ENCODE measurements around the gene TEX38. TPM values are rescaled to one million over a fixed set of nuclear protein-coding genes. Genes with fewer than 3 reads are reported as not detected.
A peak's percentile ranks its signal among the peaks of the same experiment; 100 is the strongest.

TEX38 gene
- total and polyA plus RNA-seq, 10 of the 15 experiments (the other 5 are each of a cell fraction or from before 2014, with no cell fraction given), result 0.07 to 0.32 (median 0.15) TPM; not detected in 7

DNA sequence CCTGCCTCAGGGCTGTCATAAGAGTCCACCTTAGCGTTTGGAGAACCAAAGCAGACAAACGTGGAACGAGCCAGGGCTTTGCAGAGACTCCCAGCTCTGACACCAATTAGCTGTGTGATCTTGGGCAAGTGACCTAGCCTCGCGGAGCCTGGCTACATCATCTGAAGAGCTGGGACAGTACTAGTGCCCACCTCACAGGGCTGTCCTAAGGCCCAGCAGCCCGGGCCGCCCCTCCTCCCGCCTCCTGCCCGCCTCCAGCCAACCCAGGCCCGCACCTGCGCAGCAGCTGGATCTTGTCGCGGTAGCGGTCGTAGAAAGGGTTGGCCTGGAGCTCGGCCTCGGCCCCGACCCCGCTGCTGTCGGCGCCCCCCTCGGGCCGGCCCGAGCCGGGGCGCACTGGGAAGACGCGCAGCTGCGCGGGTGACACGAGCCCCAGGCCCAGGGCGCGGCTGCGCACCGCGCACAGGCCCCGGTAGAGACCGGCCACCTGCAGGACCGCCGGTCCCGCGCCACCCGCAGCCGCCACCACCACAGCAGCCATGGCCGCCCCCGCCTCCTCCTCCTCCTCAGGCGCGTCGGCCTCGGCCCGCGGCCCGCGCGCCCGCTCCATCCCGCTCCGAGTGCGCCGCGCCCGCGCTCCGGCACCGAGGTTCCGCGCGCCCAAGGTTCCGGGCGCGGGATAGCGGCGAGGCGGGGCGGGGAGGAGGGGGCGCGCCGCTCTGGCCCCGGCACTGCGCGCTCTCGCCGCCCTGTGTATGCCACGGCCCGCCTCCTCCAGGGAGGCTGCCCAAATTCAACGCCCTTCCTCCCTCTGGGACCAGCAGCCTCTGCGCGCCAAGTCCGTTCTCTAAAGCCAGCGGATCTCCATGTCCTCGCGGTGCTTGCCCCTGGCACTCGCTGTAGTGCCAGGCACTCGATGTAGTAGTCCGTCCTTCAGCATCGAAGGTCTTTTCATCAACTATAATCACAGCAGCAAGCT, 3.6 kb upstream of the TEX38 start, which contains the start of gene ATPAF1 (continued):
- TF ChIP-seq, protein P1, sequence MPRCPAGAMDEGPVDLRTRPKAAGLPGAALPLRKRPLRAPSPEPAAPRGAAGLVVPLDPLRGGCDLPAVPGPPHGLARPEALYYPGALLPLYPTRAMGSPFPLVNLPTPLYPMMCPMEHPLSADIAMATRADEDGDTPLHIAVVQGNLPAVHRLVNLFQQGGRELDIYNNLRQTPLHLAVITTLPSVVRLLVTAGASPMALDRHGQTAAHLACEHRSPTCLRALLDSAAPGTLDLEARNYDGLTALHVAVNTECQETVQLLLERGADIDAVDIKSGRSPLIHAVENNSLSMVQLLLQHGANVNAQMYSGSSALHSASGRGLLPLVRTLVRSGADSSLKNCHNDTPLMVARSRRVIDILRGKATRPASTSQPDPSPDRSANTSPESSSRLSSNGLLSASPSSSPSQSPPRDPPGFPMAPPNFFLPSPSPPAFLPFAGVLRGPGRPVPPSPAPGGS (IDR thresholded peaks at IDR 0.05; ENCODE audit: borderline replicate concordance, insufficient read depth, low read depth, low read length, poor library complexity, severe bottlenecking), result peak; percentile 31
- TF ChIP-seq KAT2A (conservative IDR thresholded peaks at IDR 0.05; ENCODE audit: control insufficient read depth, low read depth, low read length), result no peak
- TF ChIP-seq, protein P2, sequence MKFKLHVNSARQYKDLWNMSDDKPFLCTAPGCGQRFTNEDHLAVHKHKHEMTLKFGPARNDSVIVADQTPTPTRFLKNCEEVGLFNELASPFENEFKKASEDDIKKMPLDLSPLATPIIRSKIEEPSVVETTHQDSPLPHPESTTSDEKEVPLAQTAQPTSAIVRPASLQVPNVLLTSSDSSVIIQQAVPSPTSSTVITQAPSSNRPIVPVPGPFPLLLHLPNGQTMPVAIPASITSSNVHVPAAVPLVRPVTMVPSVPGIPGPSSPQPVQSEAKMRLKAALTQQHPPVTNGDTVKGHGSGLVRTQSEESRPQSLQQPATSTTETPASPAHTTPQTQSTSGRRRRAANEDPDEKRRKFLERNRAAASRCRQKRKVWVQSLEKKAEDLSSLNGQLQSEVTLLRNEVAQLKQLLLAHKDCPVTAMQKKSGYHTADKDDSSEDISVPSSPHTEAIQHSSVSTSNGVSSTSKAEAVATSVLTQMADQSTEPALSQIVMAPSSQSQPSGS (IDR thresholded peaks at IDR 0.05; ENCODE audit: low read length), result no peak
- TF ChIP-seq GATAD2B (conservative IDR thresholded peaks at IDR 0.05; ENCODE audit: low read depth), result peak; percentile 96
- peak; percentile 8; the same call in 1 of the 2 replicates for TF ChIP-seq SPI1 (IDR thresholded peaks at IDR 0.05; ENCODE audit: borderline replicate concordance, insufficient read depth, low read depth, low read length)
- no peak for TF ChIP-seq ATF7 (IDR thresholded peaks at IDR 0.05; ENCODE audit: low read depth)
- peak; percentile 53; the same call in 1 of the 2 replicates for TF ChIP-seq POLR2AphosphoS5 (IDR thresholded peaks at IDR 0.05; ENCODE audit: low read length)
- peak; percentile 97 for TF ChIP-seq SMARCA5 (IDR thresholded peaks at IDR 0.05)
- peak; percentile 97 for TF ChIP-seq RB1 (IDR thresholded peaks at IDR 0.05; ENCODE audit: borderline replicate concordance)
- 0 out of 2 replicates have a peak, but pooled peaks have one; percentile 4 for TF ChIP-seq RFX5 (IDR thresholded peaks at IDR 0.05; ENCODE audit: low read depth, low read length)
- TF ChIP-seq NR2F1 (conservative IDR thresholded peaks at IDR 0.05), result peak; percentile 64; the same call in 1 of the 2 replicates
- TF ChIP-seq DPF2 (IDR thresholded peaks at IDR 0.05), result peak; percentile 92
- TF ChIP-seq SRF (IDR thresholded peaks at IDR 0.05; ENCODE audit: low read depth in 2 of 2, low read length in 2 of 2), result peak in 1 of 2 experiments; percentile 78; a peak in 3 of 4 replicates
- TF ChIP-seq, protein P3, sequence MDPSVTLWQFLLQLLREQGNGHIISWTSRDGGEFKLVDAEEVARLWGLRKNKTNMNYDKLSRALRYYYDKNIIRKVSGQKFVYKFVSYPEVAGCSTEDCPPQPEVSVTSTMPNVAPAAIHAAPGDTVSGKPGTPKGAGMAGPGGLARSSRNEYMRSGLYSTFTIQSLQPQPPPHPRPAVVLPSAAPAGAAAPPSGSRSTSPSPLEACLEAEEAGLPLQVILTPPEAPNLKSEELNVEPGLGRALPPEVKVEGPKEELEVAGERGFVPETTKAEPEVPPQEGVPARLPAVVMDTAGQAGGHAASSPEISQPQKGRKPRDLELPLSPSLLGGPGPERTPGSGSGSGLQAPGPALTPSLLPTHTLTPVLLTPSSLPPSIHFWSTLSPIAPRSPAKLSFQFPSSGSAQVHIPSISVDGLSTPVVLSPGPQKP (IDR thresholded peaks at IDR 0.05; ENCODE audit: low read depth, low read length), result 0 out of 2 replicates have a peak, but pooled peaks have one; percentile 18
- TF ChIP-seq YY1 (IDR thresholded peaks at IDR 0.05; ENCODE audit: low read depth, low read length), result peak; percentile 90
- TF ChIP-seq BACH1 (IDR thresholded peaks at IDR 0.05; ENCODE audit: borderline replicate concordance), result peak; percentile 78
- TF ChIP-seq PAX5 (IDR thresholded peaks at IDR 0.05; ENCODE audit: borderline replicate concordance, low read depth, low read length), result no peak
- TF ChIP-seq NRF1 (conservative IDR thresholded peaks at IDR 0.05; ENCODE audit: low read depth, low read length), result peak; percentile 22; the same call in 1 of the 2 replicates
- TF ChIP-seq TCF3 (IDR thresholded peaks at IDR 0.05; ENCODE audit: borderline replicate concordance, insufficient read depth, low read depth, low read length), result peak; percentile 24; the same call in 1 of the 2 replicates
- peak; percentile 98 for TF ChIP-seq LARP7 (IDR thresholded peaks at IDR 0.05)
- TF ChIP-seq, protein P4, sequence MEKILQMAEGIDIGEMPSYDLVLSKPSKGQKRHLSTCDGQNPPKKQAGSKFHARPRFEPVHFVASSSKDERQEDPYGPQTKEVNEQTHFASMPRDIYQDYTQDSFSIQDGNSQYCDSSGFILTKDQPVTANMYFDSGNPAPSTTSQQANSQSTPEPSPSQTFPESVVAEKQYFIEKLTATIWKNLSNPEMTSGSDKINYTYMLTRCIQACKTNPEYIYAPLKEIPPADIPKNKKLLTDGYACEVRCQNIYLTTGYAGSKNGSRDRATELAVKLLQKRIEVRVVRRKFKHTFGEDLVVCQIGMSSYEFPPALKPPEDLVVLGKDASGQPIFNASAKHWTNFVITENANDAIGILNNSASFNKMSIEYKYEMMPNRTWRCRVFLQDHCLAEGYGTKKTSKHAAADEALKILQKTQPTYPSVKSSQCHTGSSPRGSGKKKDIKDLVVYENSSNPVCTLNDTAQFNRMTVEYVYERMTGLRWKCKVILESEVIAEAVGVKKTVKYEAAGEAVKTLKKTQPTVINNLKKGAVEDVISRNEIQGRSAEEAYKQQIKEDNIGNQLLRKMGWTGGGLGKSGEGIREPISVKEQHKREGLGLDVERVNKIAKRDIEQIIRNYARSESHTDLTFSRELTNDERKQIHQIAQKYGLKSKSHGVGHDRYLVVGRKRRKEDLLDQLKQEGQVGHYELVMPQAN (conservative IDR thresholded peaks at IDR 0.05), result peak; percentile 68
- peak in 1 of 2 experiments; percentile 87; a peak in 2 of 3 replicates for TF ChIP-seq EGR1 (IDR thresholded peaks at IDR 0.05; ENCODE audit: borderline replicate concordance in 1 of 2, low read depth in 2 of 2, low read length in 2 of 2)

All from GM12878 (cell line).